ENCODE data around the gene IKZF3.

IKZF3 gene

DNA sequence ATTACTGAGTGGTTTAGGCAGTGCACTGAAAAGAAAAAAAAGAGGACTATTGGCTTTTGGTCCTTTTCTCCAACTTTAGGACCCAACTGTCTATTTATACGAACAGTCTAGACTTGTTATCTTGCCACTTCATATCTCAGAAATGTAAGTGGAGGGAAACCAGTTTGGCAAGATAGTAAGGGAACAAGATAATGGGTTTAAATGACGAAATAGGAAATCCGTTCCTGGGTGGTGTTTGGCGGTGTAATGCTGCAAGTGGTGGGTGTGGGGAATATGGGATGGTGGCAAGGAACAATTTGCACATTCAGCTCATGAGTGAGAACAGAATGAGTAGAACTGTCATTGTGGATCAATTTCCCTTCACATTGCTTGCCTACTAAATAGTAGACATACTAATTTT is 81.6 kb downstream of the IKZF3 start:
- H3K4me1 ChIP-seq (ENCODE audit: insufficient read depth, low read length, poor library complexity, severe bottlenecking): peaks cover 7% of the 10 kb centered on the region
- H4K20me1 ChIP-seq (ENCODE audit: insufficient read depth, low read length, poor library complexity, severe bottlenecking): no peaks in the 10 kb centered on the region
- H3K9ac ChIP-seq (ENCODE audit: low read depth, low read length, poor library complexity, severe bottlenecking): no peak overlapping the region
- H3K27me3 ChIP-seq (ENCODE audit: insufficient read depth, low read length, poor library complexity, severe bottlenecking): peaks cover 56% of the 10 kb centered on the region
- TF ChIP-seq EZH2phosphoT487 (IDR thresholded peaks at IDR 0.05; ENCODE audit: borderline replicate concordance) (no peak), CTCF (conservative IDR thresholded peaks at IDR 0.05; ENCODE audit: low read length) (no peak)
- no peaks in the 10 kb centered on the region for H3F3A ChIP-seq (ENCODE audit: low read depth)
- H3K9me3 ChIP-seq (ENCODE audit: insufficient read depth, low read depth, low read length): no peaks in the 10 kb centered on the region
- H3K79me2 ChIP-seq (ENCODE audit: insufficient read depth, low read length): no peaks in the 10 kb centered on the region
- no peak overlapping the region for H3K4me3 ChIP-seq (ENCODE audit: low read length, poor library complexity, severe bottlenecking)
- H3K36me3 ChIP-seq (ENCODE audit: insufficient read depth, low read length): no peaks in the 10 kb centered on the region
- no peaks in the 10 kb centered on the region for H3K9me2 ChIP-seq (replicated peaks; ENCODE audit: low read depth, low read length)
- H2AFZ ChIP-seq (ENCODE audit: low read length): no peak overlapping the region
- no peak overlapping the region for H3K4me2 ChIP-seq (ENCODE audit: low read depth, low read length, poor library complexity, severe bottlenecking)

DNA sequence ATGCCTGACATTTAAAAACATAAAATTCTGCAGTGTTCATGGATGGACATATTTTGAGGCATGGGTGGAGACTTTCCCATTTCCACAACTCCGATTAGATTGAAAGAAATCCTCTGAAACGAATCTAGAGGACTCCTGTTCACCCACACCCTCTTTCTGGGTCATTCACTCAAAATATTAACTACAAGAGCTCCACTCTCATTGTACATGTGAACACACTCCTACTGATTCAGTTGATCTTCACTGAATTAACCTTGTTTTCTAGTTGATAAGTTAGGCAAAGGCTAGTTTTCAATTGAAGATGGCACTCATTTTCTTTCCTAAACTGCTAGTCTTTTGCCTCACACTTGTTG is 82.3 kb downstream of the IKZF3 start:
- no peak for TF ChIP-seq CTCF (conservative IDR thresholded peaks at IDR 0.05; ENCODE audit: low read length)
- no peak for TF ChIP-seq EZH2phosphoT487 (IDR thresholded peaks at IDR 0.05; ENCODE audit: borderline replicate concordance)
- no peak overlapping the region for H3K9ac ChIP-seq (ENCODE audit: low read depth, low read length, poor library complexity, severe bottlenecking)
- peaks cover 60% of the 10 kb centered on the region for H3K27me3 ChIP-seq (ENCODE audit: insufficient read depth, low read length, poor library complexity, severe bottlenecking)
- no peak overlapping the region for H3K4me3 ChIP-seq (ENCODE audit: low read length, poor library complexity, severe bottlenecking)
- no peaks in the 10 kb centered on the region for H3K79me2 ChIP-seq (ENCODE audit: insufficient read depth, low read length)
- no peaks in the 10 kb centered on the region for H4K20me1 ChIP-seq (ENCODE audit: insufficient read depth, low read length, poor library complexity, severe bottlenecking)
- no peak overlapping the region for H3K4me2 ChIP-seq (ENCODE audit: low read depth, low read length, poor library complexity, severe bottlenecking)
- H3K9me3 ChIP-seq (ENCODE audit: insufficient read depth, low read depth, low read length): no peaks in the 10 kb centered on the region
- H3K9me2 ChIP-seq (replicated peaks; ENCODE audit: low read depth, low read length): no peaks in the 10 kb centered on the region
- no peaks in the 10 kb centered on the region for H3K36me3 ChIP-seq (ENCODE audit: insufficient read depth, low read length)
- H2AFZ ChIP-seq (ENCODE audit: low read length): no peak overlapping the region
- H3F3A ChIP-seq (ENCODE audit: low read depth): no peaks in the 10 kb centered on the region
- peaks cover 7% of the 10 kb centered on the region for H3K4me1 ChIP-seq (ENCODE audit: insufficient read depth, low read length, poor library complexity, severe bottlenecking)

DNA sequence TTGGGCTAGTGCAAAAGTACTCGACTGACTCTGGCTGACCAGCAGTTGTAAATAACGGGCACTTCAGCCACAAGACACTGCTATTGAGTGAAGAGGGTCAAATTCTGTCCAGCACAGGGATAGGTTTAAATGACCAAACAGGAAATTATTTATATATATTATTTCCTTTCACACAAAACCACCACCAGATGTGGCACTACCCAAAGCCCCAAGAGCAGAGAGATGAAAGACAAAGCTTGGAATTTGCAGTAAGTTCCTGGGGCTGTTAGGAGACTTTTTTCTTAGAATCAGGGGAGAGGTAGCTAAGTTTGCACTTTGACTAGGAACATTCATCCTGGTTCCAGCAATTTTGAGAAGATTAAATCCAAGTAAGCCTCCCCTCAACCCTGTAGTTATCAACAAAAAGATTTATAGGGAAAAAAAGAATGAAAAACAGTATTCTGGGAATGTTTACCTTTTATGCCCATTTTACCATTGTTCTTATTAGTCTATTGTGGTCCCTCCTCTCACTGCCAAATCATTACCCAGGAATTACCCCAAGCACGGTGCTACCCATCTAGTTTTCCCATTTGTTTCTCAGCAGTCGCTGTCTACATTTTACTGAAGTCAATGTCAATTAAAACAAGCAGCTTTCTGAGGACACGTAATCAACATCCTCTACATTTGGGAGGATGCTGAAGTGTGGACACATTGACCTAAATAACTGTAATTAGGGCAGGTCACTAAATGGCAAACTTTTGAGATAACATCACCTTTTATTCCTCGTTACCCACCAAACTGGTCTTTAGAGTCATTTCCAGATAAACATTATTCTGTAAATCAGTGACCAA is 82.9 kb downstream of the IKZF3 start:
- no peaks in the 10 kb centered on the region for H3F3A ChIP-seq (ENCODE audit: low read depth)
- no peaks in the 10 kb centered on the region for H3K79me2 ChIP-seq (ENCODE audit: insufficient read depth, low read length)
- no peak overlapping the region for H3K4me3 ChIP-seq (ENCODE audit: low read length, poor library complexity, severe bottlenecking)
- H3K4me2 ChIP-seq (ENCODE audit: low read depth, low read length, poor library complexity, severe bottlenecking): no peak overlapping the region
- no peak overlapping the region for H3K9ac ChIP-seq (ENCODE audit: low read depth, low read length, poor library complexity, severe bottlenecking)
- TF ChIP-seq EZH2phosphoT487 (IDR thresholded peaks at IDR 0.05; ENCODE audit: borderline replicate concordance): no peak
- no peak for TF ChIP-seq CTCF (conservative IDR thresholded peaks at IDR 0.05; ENCODE audit: low read length)
- peaks cover 59% of the 10 kb centered on the region for H3K27me3 ChIP-seq (ENCODE audit: insufficient read depth, low read length, poor library complexity, severe bottlenecking)
- H2AFZ ChIP-seq (ENCODE audit: low read length): no peak overlapping the region
- H4K20me1 ChIP-seq (ENCODE audit: insufficient read depth, low read length, poor library complexity, severe bottlenecking): no peaks in the 10 kb centered on the region
- no peaks in the 10 kb centered on the region for H3K9me2 ChIP-seq (replicated peaks; ENCODE audit: low read depth, low read length)
- no peaks in the 10 kb centered on the region for H3K36me3 ChIP-seq (ENCODE audit: insufficient read depth, low read length)
- peaks cover 7% of the 10 kb centered on the region for H3K4me1 ChIP-seq (ENCODE audit: insufficient read depth, low read length, poor library complexity, severe bottlenecking)
- H3K9me3 ChIP-seq (ENCODE audit: insufficient read depth, low read depth, low read length): no peaks in the 10 kb centered on the region

All from Loucy (cell line).